Caco-2 (cell line): ENCODE measurements around the gene GBE1. TPM values are rescaled to one million over a fixed set of nuclear protein-coding genes. Genes with fewer than 3 reads are reported as not detected.

Experiments
- BruUV-seq: library from RNA; stranded (reverse); fragments of 400-500 nt; replicated peaks from 2 replicates; lab custom pipeline; 2021; lab: Mats Ljungman, UMichigan
- CTCF ChIA-PET: fragments of 300-600 bp; sonication (Branson Sonifier 250); formaldehyde crosslinking; loops from one replicate; lab custom pipeline; 2022; ENCODE audit warnings: antibody characterized with exemption; lab: Charles Lee
- POLR2A ChIA-PET: fragments of 300-600 bp; sonication (Branson Sonifier 250); formaldehyde crosslinking; loops from one replicate; lab custom pipeline; 2022; ENCODE audit warnings: antibody characterized with exemption; lab: Charles Lee
- DNase-seq, 2 experiments: peaks; one replicate each; pipeline versions ENCODE4 v3.0.0 to v3.0.0-alpha.2; 2020 to 2022
- H3K27me3 ChIP-seq: replicated peaks from 2 replicates; pipeline ENCODE4 v1.6.0; 2011; ENCODE audit warnings: low read length; ENCODE audit not compliant: control insufficient read depth, insufficient read depth
- H3K36me3 ChIP-seq: 2 replicates; pipeline ENCODE4 v1.5.1; 2011; ENCODE audit warnings: low read length; ENCODE audit not compliant: control insufficient read depth, insufficient read depth
- H3K4me1 ChIP-seq: fragments of 250-450 bp; sonication (Bioruptor Pico); 2 replicates; pipeline ENCODE4 v1.5.1; 2020; ENCODE audit warnings: mild to moderate bottlenecking
- H3K4me3 ChIP-seq: 2 replicates; pipeline ENCODE4 v1.5.1; 2011; ENCODE audit warnings: low read depth, mild to moderate bottlenecking, control low read depth, low read length
- H3K9me3 ChIP-seq: fragments of 250-450 bp; sonication (Bioruptor Pico); 2 replicates; pipeline ENCODE4 v1.5.1; 2020; ENCODE audit warnings: mild to moderate bottlenecking, moderate library complexity
- H3K27ac Mint-ChIP-seq: one replicate; pipeline ENCODE4 v1.8.0; 2022; ENCODE audit warnings: mixed read lengths; ENCODE audit not compliant: unreplicated experiment
- H3K27me3 Mint-ChIP-seq: one replicate; pipeline ENCODE4 v1.8.0; 2022; ENCODE audit warnings: mixed read lengths; ENCODE audit not compliant: insufficient read depth, unreplicated experiment
- H3K36me3 Mint-ChIP-seq: one replicate; pipeline ENCODE4 v1.8.0; 2022; ENCODE audit warnings: mild to moderate bottlenecking, mixed read lengths; ENCODE audit not compliant: insufficient read depth, unreplicated experiment
- H3K4me1 Mint-ChIP-seq: one replicate; pipeline ENCODE4 v1.8.0; 2022; ENCODE audit warnings: low read depth, mixed read lengths; ENCODE audit not compliant: unreplicated experiment
- H3K4me3 Mint-ChIP-seq: one replicate; pipeline ENCODE4 v1.8.0; 2022; ENCODE audit warnings: mild to moderate bottlenecking, moderate library complexity, mixed read lengths; ENCODE audit not compliant: unreplicated experiment
- H3K9me3 Mint-ChIP-seq: one replicate; pipeline ENCODE4 v1.8.0; 2022; ENCODE audit warnings: mixed read lengths; ENCODE audit not compliant: unreplicated experiment
- CTCF ChIP-seq, 2 experiments: fragments of 200-600 bp in 1 of 2; IDR thresholded peaks; 1 replicate in 1 of 2; 2 replicates in 1 of 2; pipeline versions ENCODE4 v1.5.1 to v1.8.0; 2011 to 2022; ENCODE audit warnings: antibody characterized with exemption in 1 of 2, control low read depth in 1 of 2, inconsistent platforms in 1 of 2, low read depth in 1 of 2, low read length in 1 of 2, mild to moderate bottlenecking in 1 of 2, moderate library complexity in 1 of 2; ENCODE audit not compliant: insufficient read depth in 1 of 2, severe bottlenecking in 1 of 2, unreplicated experiment in 1 of 2
- intact Hi-C: fragments of 100-400 bp; cut with micrococcal nuclease; formaldehyde crosslinking; loops from one replicate; pipeline ENCODE4 v1.10.0; 2022; ENCODE audit not compliant: unreplicated experiment
- total RNA-seq: library from RNA; stranded (reverse); gene quantifications from 2 replicates; pipeline ENCODE4 v1.2.3, GENCODE V29; 2022

Gene GBE1
- total RNA-seq, 1 experiment from 2014 or later: 8.2 TPM

- no peak overlapping the region for H3K4me3 ChIP-seq
- intact Hi-C loops: no loop called here
- DNase-seq: no peak
- no peak for TF ChIP-seq CTCF (IDR thresholded peaks at IDR 0.05; ENCODE audit: insufficient read depth in 1 of 2, low read depth in 1 of 2, low read length in 1 of 2, severe bottlenecking in 1 of 2, unreplicated experiment in 1 of 2)
- ChIA-PET POLR2A (no interaction called here), CTCF (interaction anchor here (0.6 kb wide), 1 partner anchor 1828 kb away, joined by 3 read pairs; no protein-coding TSS in a partner anchor)
- H3K36me3 ChIP-seq: no peaks in the 10 kb centered on the region
- no TSS peak for BruUV-seq
- H3K4me3 Mint-ChIP-seq: no peak overlapping the region
- H3K27me3 Mint-ChIP-seq: no peaks in the 10 kb centered on the region
- H3K4me1 ChIP-seq: no peaks in the 10 kb centered on the region
- no peaks in the 10 kb centered on the region for H3K27me3 ChIP-seq
- no peaks in the 10 kb centered on the region for H3K36me3 Mint-ChIP-seq
- no peaks in the 10 kb centered on the region for H3K4me1 Mint-ChIP-seq
- H3K9me3 ChIP-seq: no peaks in the 10 kb centered on the region
- peaks cover 10% of the 10 kb centered on the region for H3K9me3 Mint-ChIP-seq
- no peak overlapping the region for H3K27ac Mint-ChIP-seq
Observed at GRCh38 chr3:81778678-81779182, 17.3 kb upstream of the GBE1 start.

GRCh38 chr3:81776643-81777042, 15.2 kb upstream of the GBE1 start:
- no peak for DNase-seq
- H3K36me3 ChIP-seq: no peaks in the 10 kb centered on the region
- H3K27me3 Mint-ChIP-seq: no peaks in the 10 kb centered on the region
- POLR2A ChIA-PET: no interaction called here
- H3K36me3 Mint-ChIP-seq: no peaks in the 10 kb centered on the region
- BruUV-seq: no TSS peak
- no peak overlapping the region for H3K27ac Mint-ChIP-seq
- H3K4me1 Mint-ChIP-seq: no peaks in the 10 kb centered on the region
- TF ChIP-seq CTCF (IDR thresholded peaks at IDR 0.05; ENCODE audit: insufficient read depth in 1 of 2, low read depth in 1 of 2, low read length in 1 of 2, severe bottlenecking in 1 of 2, unreplicated experiment in 1 of 2): no peak
- H3K4me3 Mint-ChIP-seq: no peak overlapping the region
- CTCF ChIA-PET: no interaction called here
- H3K9me3 Mint-ChIP-seq: peaks cover 8% of the 10 kb centered on the region
- no peak overlapping the region for H3K4me3 ChIP-seq
- H3K9me3 ChIP-seq: no peaks in the 10 kb centered on the region
- intact Hi-C loops: no loop called here
- H3K27me3 ChIP-seq: no peaks in the 10 kb centered on the region
- no peaks in the 10 kb centered on the region for H3K4me1 ChIP-seq

- CTCF ChIA-PET: no interaction called here
Observed at GRCh38 chr3:81770710-81771109, 9.3 kb upstream of the GBE1 start.

More at GRCh38 chr3:81770710-81771109, 9.3 kb upstream of the GBE1 start:
- Mint-ChIP-seq H3K27ac (no peak overlapping the region), H3K36me3 (no peaks in the 10 kb centered on the region), H3K4me1 (no peaks in the 10 kb centered on the region), H3K27me3 (peaks cover 5% of the 10 kb centered on the region), H3K4me3 (no peak overlapping the region), H3K9me3 (no peaks in the 10 kb centered on the region)
- TF ChIP-seq CTCF (IDR thresholded peaks at IDR 0.05; ENCODE audit: insufficient read depth in 1 of 2, low read depth in 1 of 2, low read length in 1 of 2, severe bottlenecking in 1 of 2, unreplicated experiment in 1 of 2): no peak
- H3K4me3 ChIP-seq: no peak overlapping the region
- no peak for DNase-seq
- no peaks in the 10 kb centered on the region for H3K27me3 ChIP-seq
- no peaks in the 10 kb centered on the region for H3K9me3 ChIP-seq
- no peaks in the 10 kb centered on the region for H3K36me3 ChIP-seq
- intact Hi-C loops: no loop called here
- POLR2A ChIA-PET: no interaction called here
- BruUV-seq: no TSS peak
- H3K4me1 ChIP-seq: no peaks in the 10 kb centered on the region
